H9 (cell line): ENCODE measurements around the gene PPIP5K2. TPM values are rescaled to one million over a fixed set of nuclear protein-coding genes. Genes with fewer than 3 reads are reported as not detected.

ENCODE experiments used
- DNase-seq: peaks from one replicate; pipeline ENCODE4 v3.0.0-alpha.2; 2017
- H2AFZ ChIP-seq: one replicate; pipeline ENCODE4 v1.6.1; 2013; ENCODE audit warnings: mild to moderate bottlenecking, low read length, control low read depth, moderate library complexity
- H2AK5ac ChIP-seq: 2 replicates; pipeline ENCODE4 v1.6.1; 2013; ENCODE audit warnings: low read length, control low read depth, mixed read lengths; ENCODE audit not compliant: insufficient read length
- H2BK120ac ChIP-seq: one replicate; pipeline ENCODE4 v1.6.1; 2013; ENCODE audit warnings: low read depth, mild to moderate bottlenecking, low read length, control low read depth, inconsistent platforms; ENCODE audit not compliant: poor library complexity, severe bottlenecking
- H2BK12ac ChIP-seq: 2 replicates; pipeline ENCODE4 v1.6.1; 2013; ENCODE audit warnings: low read length, control low read depth, mixed read lengths, low read depth; ENCODE audit not compliant: insufficient read length
- H2BK15ac ChIP-seq: 2 replicates; pipeline ENCODE4 v1.6.1; 2013; ENCODE audit warnings: low read depth, low read length, control low read depth
- H2BK20ac ChIP-seq: one replicate; pipeline ENCODE4 v1.6.1; 2013; ENCODE audit warnings: low read depth, mild to moderate bottlenecking, low read length, control low read depth, inconsistent platforms; ENCODE audit not compliant: poor library complexity, severe bottlenecking
- H2BK5ac ChIP-seq: 2 replicates; pipeline ENCODE4 v1.6.1; 2013; ENCODE audit warnings: low read length, control low read depth, mixed read lengths; ENCODE audit not compliant: insufficient read length
- H3K14ac ChIP-seq: 2 replicates; pipeline ENCODE4 v1.6.1; 2013; ENCODE audit warnings: low read length, control low read depth; ENCODE audit not compliant: insufficient read depth
- H3K18ac ChIP-seq: 2 replicates; pipeline ENCODE4 v1.6.1; 2013; ENCODE audit warnings: low read depth, mild to moderate bottlenecking, mixed read lengths, low read length, control low read depth; ENCODE audit not compliant: insufficient read length
- H3K23ac ChIP-seq: 2 replicates; pipeline ENCODE4 v1.6.1; 2013; ENCODE audit warnings: low read length, control low read depth, mixed read lengths, low read depth; ENCODE audit not compliant: insufficient read length
- H3K23me2 ChIP-seq: 2 replicates; pipeline ENCODE4 v1.6.1; 2013; ENCODE audit warnings: low read depth, mild to moderate bottlenecking, mixed read lengths, low read length, control low read depth; ENCODE audit not compliant: insufficient read length, poor library complexity, severe bottlenecking
- H3K27ac ChIP-seq: 2 replicates; pipeline ENCODE4 v1.5.1; 2013; ENCODE audit warnings: low read length, control low read depth, mixed read lengths, low read depth; ENCODE audit not compliant: insufficient read length
- H3K27me3 ChIP-seq: 2 replicates; pipeline ENCODE4 v1.6.1; 2013; ENCODE audit warnings: low read length, control low read depth, inconsistent platforms; ENCODE audit not compliant: insufficient read depth
- H3K4ac ChIP-seq: 2 replicates; pipeline ENCODE4 v1.6.1; 2013; ENCODE audit warnings: low read depth, mild to moderate bottlenecking, control low read depth, inconsistent platforms, low read length, moderate library complexity
- H3K4me1 ChIP-seq: 2 replicates; pipeline ENCODE4 v1.6.1; 2013; ENCODE audit warnings: low read length, control low read depth, inconsistent platforms; ENCODE audit not compliant: insufficient read depth
- H3K4me2 ChIP-seq: 2 replicates; pipeline ENCODE4 v1.6.1; 2013; ENCODE audit warnings: low read length, control low read depth, mixed read lengths; ENCODE audit not compliant: insufficient read length, insufficient read depth
- H3K56ac ChIP-seq: 2 replicates; pipeline ENCODE4 v1.6.1; 2013; ENCODE audit warnings: low read depth, mild to moderate bottlenecking, mixed read lengths, low read length, control low read depth; ENCODE audit not compliant: insufficient read length
- H3K79me1 ChIP-seq: 2 replicates; pipeline ENCODE4 v1.6.1; 2013; ENCODE audit warnings: low read depth, mild to moderate bottlenecking, moderate library complexity, low read length, control low read depth, inconsistent platforms; ENCODE audit not compliant: insufficient read depth, poor library complexity, severe bottlenecking
- H3K79me2 ChIP-seq: 2 replicates; pipeline ENCODE4 v1.6.1; 2013; ENCODE audit warnings: low read length, control low read depth, inconsistent platforms; ENCODE audit not compliant: insufficient read depth
- H3K9ac ChIP-seq: 2 replicates; pipeline ENCODE4 v1.6.1; 2013; ENCODE audit warnings: low read length, control low read depth, mixed read lengths; ENCODE audit not compliant: insufficient read length; ENCODE audit errors: extremely low read depth
- H3K9me3 ChIP-seq: one replicate; pipeline ENCODE4 v1.6.1; 2013; ENCODE audit warnings: low read depth, low read length, inconsistent platforms; ENCODE audit not compliant: control insufficient read depth
- H3T11ph ChIP-seq: one replicate; pipeline ENCODE4 v1.6.1; 2013; ENCODE audit warnings: mild to moderate bottlenecking, low read length, control low read depth, inconsistent platforms
- H4K20me1 ChIP-seq: one replicate; pipeline ENCODE4 v1.6.1; 2013; ENCODE audit not compliant: control insufficient read depth, insufficient read length, insufficient read depth
- H4K5ac ChIP-seq: 2 replicates; pipeline ENCODE4 v1.6.1; 2013; ENCODE audit warnings: low read depth, mild to moderate bottlenecking, mixed read lengths, low read length, control low read depth; ENCODE audit not compliant: insufficient read length
- H4K8ac ChIP-seq: replicated peaks from 2 replicates; pipeline ENCODE4 v1.6.1; 2013; ENCODE audit warnings: low read length, control low read depth, mixed read lengths, low read depth; ENCODE audit not compliant: insufficient read length
- H4K91ac ChIP-seq: 2 replicates; pipeline ENCODE4 v1.6.1; 2013; ENCODE audit warnings: low read depth, mild to moderate bottlenecking, moderate library complexity, mixed read lengths, low read length, control low read depth; ENCODE audit not compliant: insufficient read length
- H3K27ac Mint-ChIP-seq, 3 experiments: 2 replicates in 2 of 3; 3 replicates in 1 of 3; pipeline ENCODE4 v1.8.0; 2020 to 2021; ENCODE audit warnings: mixed read lengths in 3 of 3, mild to moderate bottlenecking in 1 of 3, moderate library complexity in 1 of 3
- H3K27me3 Mint-ChIP-seq: 2 replicates; pipeline ENCODE4 v1.8.0; 2021; ENCODE audit warnings: low read depth, mild to moderate bottlenecking, moderate library complexity, mixed read lengths
- H3K36me3 Mint-ChIP-seq, 3 experiments: 2 replicates in 2 of 3; 3 replicates in 1 of 3; pipeline ENCODE4 v1.8.0; 2020 to 2021; ENCODE audit warnings: low read depth in 3 of 3, mixed read lengths in 3 of 3; ENCODE audit not compliant: insufficient read depth in 1 of 3
- H3K4me1 Mint-ChIP-seq, 2 experiments: 2 replicates each; pipeline ENCODE4 v1.8.0; 2020; ENCODE audit warnings: mixed read lengths in 2 of 2
- H3K4me3 Mint-ChIP-seq, 2 experiments: 2 replicates in 1 of 2; 3 replicates in 1 of 2; pipeline ENCODE4 v1.8.0; 2020 to 2021; ENCODE audit warnings: mild to moderate bottlenecking in 2 of 2, mixed read lengths in 2 of 2, moderate library complexity in 1 of 2
- H3K9me3 Mint-ChIP-seq, 2 experiments: 2 replicates in 1 of 2; 3 replicates in 1 of 2; pipeline ENCODE4 v1.8.0; 2020; ENCODE audit warnings: mild to moderate bottlenecking in 2 of 2, mixed read lengths in 2 of 2, moderate library complexity in 1 of 2
- CTCF ChIP-seq: fragments of 200-600 bp; sonication (generic); conservative IDR thresholded peaks from 3 replicates; pipeline ENCODE4 v1.8.0; 2021; ENCODE audit warnings: antibody characterized with exemption, mild to moderate bottlenecking
- WGBS: extraction: QIAGEN DNeasy Blood & Tissue Kit; methylation state at CpG from one replicate; pipeline ENCODE4 v1.1.7; 2013; ENCODE audit warnings: missing lambda C conversion rate, low lambda C conversion rate, mixed read lengths; ENCODE audit not compliant: insufficient read length; ENCODE audit errors: extremely low coverage; 5-methylcytosine and 5-hydroxymethylcytosine counted together
- total RNA-seq: library from RNA; stranded (reverse); gene quantifications from 2 replicates; pipeline ENCODE4 v1.2.1, GENCODE V29; 2021

PPIP5K2 gene
- total RNA-seq, 1 experiment from 2014 or later, result 43.8 TPM

DNA sequence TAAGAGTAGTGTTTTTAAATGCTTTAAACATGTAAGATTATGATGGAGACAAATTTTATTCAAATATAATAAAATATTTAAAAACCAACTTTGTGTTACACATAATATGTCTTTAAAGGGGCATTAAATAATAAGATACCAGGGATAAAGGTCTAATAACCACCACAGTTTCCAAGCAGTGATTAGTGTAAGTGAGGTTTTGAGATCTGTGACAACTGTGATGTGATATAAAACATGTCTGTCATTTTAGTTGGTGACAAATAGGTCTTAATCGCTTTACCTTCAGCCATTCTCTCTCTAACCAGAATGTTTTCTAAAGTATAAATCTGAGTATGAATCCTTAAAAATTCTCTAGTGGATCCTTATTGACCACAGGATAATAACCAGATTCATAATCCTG lies 28.1 kb downstream of the PPIP5K2 start:
- H2BK15ac ChIP-seq, result no peak overlapping the region
- no peaks in the 10 kb centered on the region for H3K27me3 ChIP-seq
- H3K4me1 Mint-ChIP-seq, result no peaks in the 10 kb centered on the region
- no peak overlapping the region for H2BK12ac ChIP-seq
- no peak for DNase-seq
- H4K5ac ChIP-seq, result no peak overlapping the region
- H3K4ac ChIP-seq, result no peak overlapping the region
- no peaks in the 10 kb centered on the region for H3K79me1 ChIP-seq
- H3K23me2 ChIP-seq, result no peaks in the 10 kb centered on the region
- H3K18ac ChIP-seq, result no peak overlapping the region
- WGBS, result no CpG with 5 or more reads among the region's 1 CpG
- no peaks in the 10 kb centered on the region for H4K20me1 ChIP-seq
- H2BK120ac ChIP-seq, result no peak overlapping the region
- no peaks in the 10 kb centered on the region for H3K27me3 Mint-ChIP-seq
- no peak overlapping the region for H3K27ac ChIP-seq
- H4K91ac ChIP-seq, result no peak overlapping the region
- H3K79me2 ChIP-seq, result no peaks in the 10 kb centered on the region
- H2BK20ac ChIP-seq, result no peak overlapping the region
- H2BK5ac ChIP-seq, result no peak overlapping the region
- H3K27ac Mint-ChIP-seq, result no peak overlapping the region
- H2AFZ ChIP-seq, result no peak overlapping the region
- H3K56ac ChIP-seq, result no peak overlapping the region
- no peak overlapping the region for H4K8ac ChIP-seq
- H3K9me3 Mint-ChIP-seq, result no peaks in the 10 kb centered on the region
- no peak overlapping the region for H3K23ac ChIP-seq
- H3K9me3 ChIP-seq, result no peaks in the 10 kb centered on the region
- no peak overlapping the region for H3K9ac ChIP-seq
- H3T11ph ChIP-seq, result no peak overlapping the region
- TF ChIP-seq CTCF, result no peak
- no peak overlapping the region for H3K14ac ChIP-seq
- no peak overlapping the region for H3K4me2 ChIP-seq
- no peaks in the 10 kb centered on the region for H3K4me1 ChIP-seq
- H3K36me3 Mint-ChIP-seq, result peaks cover 0 to 4% (median 0%) of the 10 kb centered on the region in 3 experiments; a peak in 1 of 7 replicates
- no peak overlapping the region for H2AK5ac ChIP-seq
- no peak overlapping the region for H3K4me3 Mint-ChIP-seq
